Stimulated activated CD4-positive, alpha-beta T cell treated with anti-CD3 and anti-CD28 coated beads, Interleukin-12 subunit alpha, Interleukin-12 subunit beta, amount 100 ng/mL, for 48 hours (primary cell): Measurements from ENCODE around the gene COG8.
A peak's percentile ranks its signal among the peaks of the same experiment; 100 is the strongest.
"Not testable (repeated sequence)": the region's sequence is repeated elsewhere in the genome, so short reads cannot be mapped to it uniquely, and the experiment has no call there.

Experiments used
- DNase-seq, 3 donors: peaks; one replicate each; pipeline ENCODE4 v3.0.0-alpha.2; 2020; ENCODE audit warnings: low read depth in 2 of 3, low spot score in 1 of 3

The COG8 gene

DNA sequence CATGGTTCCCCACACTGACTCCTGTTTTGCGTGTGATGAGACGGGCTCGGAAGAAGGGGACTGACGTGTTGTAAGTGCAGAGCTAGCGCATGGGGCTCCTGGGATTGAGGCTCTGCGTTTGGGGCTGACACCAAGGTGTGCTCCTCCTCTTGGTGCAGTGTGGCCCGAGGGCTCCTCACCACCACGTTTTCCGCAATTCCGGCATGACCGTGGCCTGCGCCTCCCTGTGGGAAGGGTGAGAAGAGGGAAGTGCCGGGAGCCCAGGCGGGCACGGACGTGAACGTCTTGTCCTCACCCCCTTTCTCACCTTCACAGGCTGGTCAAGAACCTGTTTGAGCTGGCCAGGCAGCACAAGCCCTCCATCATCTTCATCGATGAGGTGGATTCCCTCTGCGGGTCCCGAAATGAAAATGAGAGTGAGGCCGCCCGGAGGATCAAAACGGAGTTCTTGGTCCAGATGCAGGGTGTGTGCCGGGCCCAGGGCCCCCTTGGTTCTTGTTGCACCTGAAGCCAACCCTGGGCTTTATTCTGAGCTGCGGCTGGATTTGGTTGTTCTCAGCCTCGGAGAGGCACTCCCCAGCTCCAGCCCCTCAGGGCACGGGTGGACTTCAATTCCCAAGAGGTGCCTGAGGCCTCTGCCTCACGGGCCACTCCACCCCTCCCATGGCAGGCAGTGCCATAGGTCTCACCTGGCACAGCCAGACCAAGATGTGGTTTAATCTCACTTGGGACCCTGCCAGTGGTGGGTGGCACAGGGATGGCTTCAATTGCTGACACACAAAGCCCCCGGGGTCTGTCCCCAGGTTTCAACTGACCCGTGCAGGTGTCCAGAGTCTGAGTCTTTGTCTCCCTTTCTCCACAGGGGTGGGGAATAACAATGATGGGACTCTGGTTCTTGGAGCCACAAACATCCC, 19.3 kb downstream of the COG8 start:
- no peak for DNase-seq

DNA sequence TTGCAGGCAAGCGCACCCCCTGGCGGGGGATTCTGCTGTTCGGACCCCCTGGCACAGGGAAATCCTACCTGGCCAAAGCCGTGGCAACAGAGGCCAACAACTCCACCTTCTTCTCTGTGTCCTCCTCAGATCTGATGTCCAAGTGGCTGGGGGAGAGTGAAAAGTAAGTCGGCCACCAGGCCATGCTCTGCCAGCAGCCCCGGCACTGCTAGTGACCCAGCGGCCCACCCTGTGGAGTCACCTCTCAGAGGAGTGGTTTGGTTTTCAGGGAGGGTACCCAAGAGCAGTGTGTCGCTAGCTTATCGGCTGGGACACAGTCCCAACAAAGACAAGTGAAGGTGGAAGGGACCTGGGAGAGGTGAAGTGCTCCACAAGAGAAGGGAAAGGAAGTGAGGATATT, 20.0 kb downstream of the COG8 start:
- DNase-seq = no peak

DNA sequence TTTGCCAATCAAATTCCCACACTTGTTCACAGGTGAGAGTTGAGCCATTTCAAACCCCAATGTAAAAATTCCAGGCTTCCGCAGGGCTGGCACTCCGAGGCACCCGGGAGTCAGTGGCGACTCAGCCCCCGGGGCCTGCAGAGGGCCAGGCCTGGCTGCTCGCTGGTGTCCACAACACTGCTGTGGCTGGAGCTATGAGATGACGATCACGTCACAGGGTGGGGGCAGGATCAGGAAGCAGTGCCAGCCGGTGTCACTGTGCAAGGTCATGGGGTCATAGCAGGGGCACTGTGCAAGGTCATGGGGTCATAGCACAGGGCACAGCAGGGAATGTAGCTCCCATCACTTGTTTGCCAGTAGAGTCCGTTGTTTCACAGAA, 20.5 kb downstream of the COG8 start:
- DNase-seq = no peak

DNA sequence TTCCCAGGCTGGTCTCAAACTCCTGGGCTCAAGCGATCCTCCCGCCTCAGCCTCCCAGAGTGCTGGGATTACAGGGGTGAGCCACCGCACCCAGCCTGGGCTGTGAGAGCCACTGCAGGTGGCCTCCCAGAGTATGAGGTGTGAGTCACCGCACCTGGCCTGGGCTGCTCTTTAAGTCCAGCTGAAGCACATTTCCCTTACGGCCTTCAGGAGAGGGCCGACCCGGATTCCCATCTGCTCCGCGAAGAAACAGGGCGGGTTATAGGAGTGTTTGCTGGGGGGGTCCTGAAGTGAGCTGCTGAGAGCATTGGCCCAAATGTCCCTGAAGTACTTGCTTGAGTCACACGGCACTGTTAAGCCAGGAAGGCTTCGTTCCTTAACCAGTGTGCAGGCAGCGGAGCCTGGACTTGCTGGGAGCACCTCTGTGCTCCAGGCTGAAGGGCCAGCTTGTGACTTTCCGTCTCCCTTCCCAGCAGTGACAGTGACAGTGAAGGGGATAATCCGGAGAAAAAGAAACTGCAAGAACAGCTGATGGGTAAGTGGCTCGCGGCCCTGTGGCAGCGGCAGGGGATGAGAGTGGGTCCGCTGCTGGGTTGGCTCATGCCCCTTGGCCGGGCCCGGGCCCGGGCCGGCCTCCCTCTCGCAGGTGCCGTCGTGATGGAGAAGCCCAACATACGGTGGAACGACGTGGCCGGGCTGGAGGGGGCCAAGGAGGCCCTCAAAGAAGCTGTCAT, 21.0 kb downstream of the COG8 start:
- no peak for DNase-seq

DNA sequence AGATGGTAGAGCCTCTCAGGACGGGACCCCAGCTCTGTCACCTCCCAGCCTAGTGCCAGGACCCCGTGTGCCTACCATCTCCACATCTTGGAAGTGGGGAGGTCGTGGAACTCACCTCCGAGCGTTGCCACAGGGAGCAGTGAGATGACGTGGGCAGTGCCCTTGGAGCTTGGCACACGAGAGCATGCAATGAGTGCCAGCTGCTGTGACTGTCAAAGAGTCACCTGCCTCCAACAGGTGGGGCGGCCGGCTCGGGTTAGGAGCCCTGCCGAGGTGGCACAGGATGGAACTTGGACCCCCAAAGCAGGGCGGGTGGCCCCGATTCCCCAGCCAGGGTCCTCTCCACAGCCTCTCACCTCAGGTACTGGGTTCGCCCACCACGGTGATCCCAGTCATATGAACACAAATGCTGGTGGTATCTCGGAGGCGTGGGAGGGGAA, 22.7 kb downstream of the COG8 start:
- no peak for DNase-seq

DNA sequence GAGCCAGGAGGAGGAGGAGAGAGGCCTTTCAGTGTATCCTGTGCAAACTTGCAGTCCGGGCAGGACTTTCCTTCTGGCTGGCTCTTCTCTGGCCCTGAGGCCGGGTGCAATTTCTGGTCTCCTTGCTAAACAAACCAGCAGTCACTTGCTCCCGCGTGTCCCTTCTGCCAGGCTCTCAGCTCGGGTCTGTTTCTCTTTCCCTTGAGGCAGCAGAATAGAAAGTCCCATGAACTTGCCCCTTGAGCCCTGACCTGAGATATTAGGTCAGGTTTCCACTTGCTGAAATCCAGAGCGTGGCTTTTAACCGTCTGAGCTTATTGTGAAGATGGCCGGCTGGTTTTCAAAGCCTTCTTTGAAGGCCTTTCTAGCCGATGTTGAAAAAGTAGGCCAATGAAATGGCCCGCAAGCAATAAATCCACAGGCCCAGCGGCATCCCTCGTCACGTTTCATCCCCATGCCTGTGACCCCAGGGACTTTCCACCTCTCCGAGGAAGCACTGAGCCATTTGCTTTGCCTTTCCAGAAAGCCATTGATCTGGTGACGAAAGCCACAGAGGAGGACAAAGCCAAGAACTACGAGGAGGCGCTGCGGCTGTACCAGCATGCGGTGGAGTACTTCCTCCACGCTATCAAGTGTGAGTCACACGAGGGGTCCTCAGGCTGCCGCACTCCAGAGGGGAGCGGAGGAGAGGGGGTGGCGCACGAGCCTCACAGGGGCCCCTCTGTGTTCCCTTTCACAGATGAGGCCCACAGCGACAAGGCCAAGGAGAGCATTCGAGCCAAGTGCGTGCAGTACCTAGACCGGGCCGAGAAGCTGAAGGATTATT, 23.7 kb downstream of the COG8 start:
- no peak for DNase-seq

DNA sequence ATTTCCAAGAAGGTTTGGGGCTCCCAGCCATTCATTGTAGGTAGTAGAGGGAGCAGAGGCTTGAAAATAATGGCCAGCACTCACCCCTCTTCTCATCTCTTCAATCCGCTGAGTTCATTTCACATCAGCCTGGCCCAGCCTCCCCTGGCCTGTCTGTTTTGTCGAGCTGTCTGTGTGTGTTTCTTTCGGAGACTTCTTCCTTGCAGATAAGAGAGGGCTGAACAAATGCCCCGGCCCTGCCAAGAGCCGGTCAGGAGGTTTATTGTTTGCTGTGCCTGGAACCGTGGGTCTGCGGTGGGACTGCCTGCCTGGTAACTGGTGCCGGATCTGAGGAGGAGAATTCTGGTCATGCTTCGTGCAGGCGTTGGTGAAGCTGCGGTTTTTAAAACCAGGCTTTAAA, 24.8 kb downstream of the COG8 start:
- DNase-seq = no peak

DNA sequence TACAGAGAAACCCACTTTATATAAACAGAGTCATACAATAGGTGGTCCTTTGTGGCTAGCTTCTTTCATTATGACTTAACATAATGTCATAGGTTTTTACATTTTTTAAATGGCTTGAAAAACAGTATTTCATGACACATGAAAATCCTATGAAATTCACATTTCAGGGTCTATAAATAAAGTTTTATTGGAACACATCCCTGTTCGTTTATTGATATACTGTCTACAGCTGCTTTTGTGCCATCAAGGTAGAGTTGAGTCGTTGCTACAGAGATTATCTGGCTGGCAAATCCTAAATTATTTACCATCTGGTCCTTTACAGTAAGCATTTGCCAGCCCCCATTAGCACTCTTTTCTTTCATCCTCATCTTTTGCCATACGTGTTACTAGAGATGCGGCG, 25.9 kb downstream of the COG8 start:
- no peak for DNase-seq

DNA sequence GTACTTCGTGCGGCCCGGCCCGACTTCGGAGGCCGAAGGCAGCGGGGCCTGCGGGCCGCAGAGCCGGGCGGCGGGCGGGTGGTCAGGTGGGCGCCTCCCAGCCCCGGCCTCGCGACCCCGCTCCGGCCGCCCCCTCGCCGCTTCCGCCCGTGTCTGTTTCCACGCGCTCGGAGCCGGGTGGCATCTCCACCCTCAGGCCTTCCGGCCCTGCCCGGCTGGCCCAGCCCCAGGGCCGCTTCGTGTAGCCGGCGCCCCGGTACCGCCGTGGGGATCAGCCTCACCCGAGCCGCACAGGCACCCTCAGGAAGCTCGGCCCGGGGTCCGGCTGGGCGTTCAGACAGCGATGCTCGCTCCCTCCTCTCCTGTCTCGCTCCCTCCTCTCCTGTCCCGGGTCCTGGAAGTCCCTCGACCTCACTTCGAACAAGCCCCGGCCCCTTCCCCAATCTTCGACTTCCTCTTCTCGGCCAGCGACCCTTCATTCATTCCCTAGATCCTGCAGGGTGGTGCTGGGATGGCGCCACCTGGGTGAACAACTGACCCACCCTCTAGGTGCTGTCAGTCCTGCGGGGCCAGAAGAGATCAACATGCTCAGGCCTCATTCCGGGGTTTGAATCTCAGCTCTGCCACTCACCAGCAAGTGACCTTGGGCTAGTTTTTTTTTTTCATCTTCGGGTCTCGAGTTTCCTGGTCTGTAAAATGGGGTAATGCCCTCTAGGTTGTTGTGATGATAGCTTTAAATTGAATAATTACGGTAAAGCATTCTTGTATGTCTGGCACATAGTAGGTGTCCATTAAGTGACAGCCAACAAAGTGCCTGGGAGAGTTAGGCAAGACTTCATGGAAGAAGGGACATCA, 27.6 kb downstream of the COG8 start:
- DNase-seq = peak in 2 of 3 donors; percentile 8 to 42

DNA sequence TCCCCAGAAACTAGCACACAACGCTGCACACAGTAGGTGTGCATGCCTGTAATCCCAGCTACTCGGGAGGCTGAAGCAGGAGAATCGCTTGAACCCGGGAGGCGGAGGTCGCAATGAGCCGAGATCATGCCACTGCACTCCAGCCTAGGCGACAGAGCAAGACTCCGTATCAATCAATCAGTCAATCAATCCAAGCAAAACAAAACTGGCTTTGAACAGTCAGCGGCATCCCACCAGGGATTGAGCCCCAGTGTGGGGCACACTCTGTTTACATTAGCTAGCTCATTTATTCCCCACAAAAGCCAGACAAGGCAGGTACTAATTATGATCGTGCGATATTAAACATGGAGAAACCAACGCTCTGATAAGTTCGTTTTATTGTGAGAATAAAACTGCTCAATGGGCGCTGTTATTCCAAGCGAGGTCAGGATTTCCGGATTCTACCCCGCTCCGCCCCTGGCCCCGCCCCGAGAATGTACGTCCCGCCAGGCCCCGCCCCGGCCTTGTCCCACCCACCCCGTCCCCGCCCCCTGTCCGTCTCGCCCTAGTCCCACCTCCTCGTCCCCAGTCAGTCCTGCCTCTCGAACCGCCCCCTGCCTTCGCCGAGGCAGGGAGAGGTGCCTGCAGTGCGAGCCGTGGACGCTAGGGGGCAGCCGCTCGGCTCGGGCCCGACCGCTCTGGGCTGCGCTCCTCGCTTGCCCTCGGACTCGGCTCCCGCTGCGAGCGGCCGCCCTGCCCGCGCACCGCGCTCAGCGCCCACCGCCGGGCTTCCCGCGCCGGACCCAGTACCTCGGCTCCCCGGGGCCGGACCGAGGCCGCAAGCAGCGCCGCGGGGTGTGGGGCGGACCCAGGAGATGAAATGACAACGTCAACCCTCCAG, 28.5 kb downstream of the COG8 start, which contains the start of gene VPS4A:
Gene VPS4A (plus strand): TSS at position 698 of the 880 bp plus-strand sequence. CDS start 162 bp downstream, at position 860.
- peak; percentile 96 to 98 (median 96) for DNase-seq

DNA sequence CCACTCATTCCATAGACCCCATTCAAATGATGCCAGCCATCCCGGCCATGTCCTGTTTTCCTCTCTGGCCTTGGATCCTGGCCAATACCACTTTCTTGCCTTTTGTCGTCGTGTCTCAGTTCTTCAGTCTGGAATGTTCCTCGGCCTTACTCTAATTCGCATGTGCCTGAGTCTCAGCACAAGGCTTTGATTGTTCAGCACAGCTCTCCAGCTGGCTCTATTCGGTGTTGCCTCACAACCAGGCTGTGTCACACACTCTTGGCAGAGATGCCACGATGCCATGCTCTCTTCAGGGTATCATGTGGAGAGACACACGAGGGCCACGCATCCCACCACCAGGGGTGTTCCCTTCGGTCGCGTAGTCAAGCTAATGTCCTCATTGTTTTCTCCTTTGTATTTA, 30.0 kb downstream of the COG8 start:
- no peak for DNase-seq

DNA sequence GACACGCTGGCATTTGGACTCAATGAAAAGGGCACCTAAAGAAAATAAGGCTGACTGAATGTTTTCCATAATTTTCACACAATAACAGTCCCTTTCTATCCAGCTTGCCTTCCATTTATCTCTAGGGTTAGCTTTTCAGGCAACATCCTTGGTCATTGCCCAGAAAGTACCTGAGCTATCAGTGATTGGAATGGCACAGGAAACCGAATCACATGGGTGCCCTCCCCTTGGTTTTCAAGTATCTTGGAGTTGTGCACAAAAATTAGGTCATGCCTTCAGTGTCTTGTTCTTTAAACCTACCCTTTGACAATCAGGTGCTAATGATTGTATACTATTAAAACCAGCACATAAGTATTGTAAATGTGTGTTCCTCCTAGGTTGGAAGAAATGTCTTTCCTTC, 31.5 kb downstream of the COG8 start:
- DNase-seq = no peak

DNA sequence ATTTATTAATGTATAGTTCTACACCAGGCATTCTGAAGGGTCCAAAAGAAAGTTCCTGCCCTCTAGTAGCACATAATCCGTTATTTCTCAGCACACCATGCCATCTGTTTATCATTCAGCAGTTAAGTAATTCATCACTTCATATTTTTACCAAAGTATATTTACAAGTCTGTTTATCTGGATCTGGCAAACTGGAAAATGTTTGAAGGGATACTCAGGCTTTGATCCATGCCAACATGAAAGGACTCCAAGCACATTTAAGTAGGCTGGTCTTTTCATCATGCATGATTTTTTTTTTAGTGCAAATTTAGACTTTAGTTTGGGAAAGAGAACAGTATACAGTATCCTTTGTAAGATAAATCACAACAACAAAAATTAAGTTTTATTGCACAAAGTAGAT, 32.3 kb downstream of the COG8 start:
- no peak for DNase-seq

DNA sequence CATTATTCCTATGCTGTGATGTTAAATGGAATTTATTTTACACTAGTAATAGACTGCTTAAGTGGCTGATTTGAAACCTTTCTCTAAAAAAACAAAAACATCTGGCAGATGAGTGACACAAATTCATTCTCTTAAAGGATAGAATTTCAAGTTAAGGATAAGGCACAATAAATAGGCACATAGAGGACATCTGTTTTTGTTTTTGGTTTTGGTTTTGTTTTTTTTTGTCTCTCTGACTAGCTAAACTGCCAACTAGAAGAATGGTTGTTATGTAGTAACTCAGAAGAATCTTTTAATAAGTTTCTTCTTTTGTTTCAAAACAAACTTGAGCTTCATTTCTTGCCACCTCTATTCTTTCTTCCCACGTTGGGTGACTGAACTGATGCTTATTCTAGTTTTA, 33.3 kb downstream of the COG8 start:
- DNase-seq = no peak

DNA sequence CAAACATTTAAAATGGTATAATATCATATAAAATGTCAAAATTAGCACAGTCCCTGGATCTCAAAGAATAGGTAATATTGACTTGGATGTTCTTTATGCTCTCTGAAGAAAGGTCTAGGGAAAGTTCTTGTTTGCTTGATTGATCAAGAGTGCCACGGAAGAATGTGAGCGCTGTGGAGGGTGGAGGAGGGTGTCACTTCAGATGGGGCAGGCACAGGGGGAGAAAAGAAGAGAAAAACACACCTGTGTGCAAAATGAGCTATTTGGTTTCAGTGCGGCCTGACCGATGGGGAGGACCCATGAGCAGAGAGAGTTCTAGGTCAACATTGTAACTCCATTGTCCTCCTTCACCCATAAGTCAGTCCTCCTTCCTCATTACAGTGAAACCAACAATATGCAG, 37.1 kb downstream of the COG8 start:
- DNase-seq = no peak

DNA sequence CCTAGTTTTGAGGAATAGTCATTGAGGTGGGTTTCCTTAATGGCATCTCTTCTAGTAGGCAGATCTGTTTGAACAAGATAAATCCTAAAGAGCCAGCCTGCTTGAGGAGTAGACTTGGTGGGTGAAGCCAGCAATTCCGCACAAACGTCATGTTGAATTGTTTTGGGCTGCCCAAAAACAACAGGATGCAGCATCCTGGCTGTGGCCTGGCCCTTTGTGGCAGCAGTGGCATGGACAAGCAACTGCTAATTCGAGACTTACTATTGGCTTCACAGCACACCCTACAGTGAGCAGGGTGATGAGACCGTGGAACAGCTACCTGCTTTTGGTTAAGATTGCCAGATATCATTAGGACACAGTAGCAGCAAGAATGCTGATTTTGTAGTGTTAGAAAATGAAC, 37.5 kb downstream of the COG8 start:
- DNase-seq = no peak

DNA sequence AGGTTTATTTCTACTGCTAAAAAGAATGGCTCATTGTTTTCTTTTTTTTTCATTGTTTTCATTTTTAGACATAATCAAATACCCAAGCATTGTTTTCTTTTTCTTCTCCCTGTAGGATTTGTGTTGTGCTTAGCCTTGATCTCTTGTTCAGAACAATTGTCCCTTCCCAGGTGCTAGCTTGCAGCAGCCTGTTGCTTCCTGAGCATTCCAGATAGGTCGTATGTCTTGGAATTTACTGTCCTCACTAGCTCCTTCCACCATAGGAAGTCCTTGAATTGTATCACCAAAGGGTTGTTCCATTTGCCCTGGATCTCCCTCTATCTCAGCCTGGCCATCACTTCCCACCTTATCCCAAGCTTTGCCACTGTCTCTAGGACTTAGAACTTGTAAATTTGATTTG, 38.2 kb downstream of the COG8 start:
- DNase-seq = no peak

DNA sequence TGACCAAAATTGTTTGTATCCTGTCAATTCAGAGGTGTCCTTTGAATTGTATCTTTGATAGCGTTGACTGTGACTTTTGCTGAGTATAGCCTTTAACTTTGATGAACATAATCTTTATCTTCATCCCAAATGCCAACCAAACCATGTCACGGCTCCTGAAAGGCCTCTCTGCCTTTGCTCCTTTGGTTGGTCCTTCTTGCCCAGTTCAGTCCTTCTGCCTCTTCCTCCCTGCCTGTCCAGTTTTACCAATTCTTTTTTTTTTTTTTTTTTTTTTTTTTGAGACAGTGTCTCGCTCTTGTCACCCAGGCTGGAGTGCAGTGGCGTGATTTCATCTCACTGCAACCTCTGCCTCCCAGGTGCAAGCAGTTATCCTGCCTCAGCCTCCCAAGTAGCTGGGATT, 41.1 kb downstream of the COG8 start:
- no peak for DNase-seq

DNA sequence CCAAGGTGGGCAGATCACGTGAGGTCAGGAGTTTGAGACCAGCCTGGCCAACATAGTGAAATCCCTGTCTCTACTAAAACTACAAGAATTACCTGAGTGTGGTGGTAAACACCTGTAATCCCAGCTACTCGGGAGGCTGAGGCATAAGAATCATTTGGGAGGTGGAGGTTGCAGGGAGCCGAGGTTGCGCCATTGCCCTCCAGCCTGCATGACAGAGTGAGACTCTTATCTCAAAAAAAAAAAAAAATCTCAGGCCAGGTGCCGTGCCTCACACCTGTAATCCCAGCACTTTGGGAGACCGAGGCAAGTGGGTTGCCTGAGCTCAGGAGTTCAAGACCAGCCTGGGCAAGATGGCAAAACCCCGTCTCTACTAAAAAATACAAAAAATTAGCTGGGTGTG, 42.6 kb downstream of the COG8 start:
- not testable (repeated sequence) for DNase-seq

DNA sequence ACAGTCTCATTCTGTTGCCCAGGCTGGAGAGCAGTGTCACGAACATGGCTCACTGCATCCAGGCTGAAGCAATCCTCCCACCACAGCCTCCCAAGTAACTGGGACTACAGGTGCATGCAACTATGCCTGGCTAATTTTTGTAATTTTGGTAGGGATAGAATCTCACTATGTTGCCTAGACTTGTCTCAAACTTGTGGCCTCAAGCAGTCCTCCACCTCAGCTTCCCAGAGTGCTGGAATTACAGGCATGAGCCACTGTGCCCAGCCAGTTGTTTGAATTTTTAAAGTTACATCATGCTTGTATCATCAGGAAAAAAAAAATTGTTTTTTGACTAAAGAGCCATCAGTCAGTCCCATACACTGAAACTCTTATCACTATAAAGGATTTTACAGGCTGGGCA, 45.3 kb downstream of the COG8 start:
- no peak for DNase-seq
